Transverse colon (tissue), 4 donors: ENCODE results near the gene MON2. TPM values are rescaled to one million over a fixed set of nuclear protein-coding genes. Genes with fewer than 3 reads are reported as not detected.
"Not testable (repeated sequence)": the region's sequence is repeated elsewhere in the genome, so short reads cannot be mapped to it uniquely, and the experiment has no call there.

ENCODE experiments used
- DNase-seq: peaks from one replicate; pipeline ENCODE4 v3.0.0-alpha.2; 2019
- H3K27ac ChIP-seq, 4 donors: fragments of 200-600 bp; sonication (generic); 2 replicates each; pipeline ENCODE4 v1.5.1; 2016 to 2018; ENCODE audit warnings: inconsistent platforms in 4 of 4
- H3K27me3 ChIP-seq: fragments of 200-600 bp; sonication (generic); 2 replicates; pipeline ENCODE4 v1.5.1; 2017; ENCODE audit warnings: inconsistent platforms
- H3K36me3 ChIP-seq, 4 donors: fragments of 200-600 bp; sonication (generic); 2 replicates each; pipeline ENCODE4 v1.5.1; 2017 to 2019; ENCODE audit warnings: inconsistent platforms in 4 of 4
- H3K4me1 ChIP-seq, 4 donors: fragments of 200-600 bp; sonication (generic); 2 replicates each; pipeline ENCODE4 v1.5.1; 2017 to 2020; ENCODE audit warnings: inconsistent platforms in 4 of 4
- H3K4me3 ChIP-seq, 4 donors: fragments of 200-600 bp; sonication (generic); 1 replicate in 1 of 4; 2 replicates in 3 of 4; pipeline versions ENCODE4 v1.5.1 to v1.6.1; 2017 to 2019; ENCODE audit warnings: inconsistent platforms in 4 of 4
- H3K9me3 ChIP-seq, 2 donors: fragments of 200-600 bp; sonication (generic); 2 replicates each; pipeline ENCODE4 v1.5.1; 2017 to 2019; ENCODE audit warnings: inconsistent platforms in 2 of 2
- EP300 ChIP-seq: sonication (generic); formaldehyde crosslinking; IDR thresholded peaks from one replicate; pipeline ENCODE4 v1.6.1; 2017; ENCODE audit warnings: antibody characterized with exemption, low read depth
- POLR2A ChIP-seq: fragments of 450-650 bp; IDR thresholded peaks from one replicate; pipeline ENCODE4 v1.6.1; 2016; ENCODE audit warnings: antibody characterized with exemption, mild to moderate bottlenecking, moderate library complexity
- POLR2AphosphoS5 ChIP-seq, 3 donors: sonication (generic); formaldehyde crosslinking; IDR thresholded peaks; one replicate each; pipeline ENCODE4 v1.6.1; 2016; ENCODE audit warnings: antibody characterized with exemption in 3 of 3
- WGBS, 2 donors: methylation state at CpG; one replicate each; pipeline ENCODE4 v1.1.5; 2018; ENCODE audit warnings: low coverage in 1 of 2; 5-methylcytosine and 5-hydroxymethylcytosine counted together
- in situ Hi-C, 4 donors: fragments of 200-750 bp; cut with MboI; loops; one replicate each; pipeline versions ENCODE4 v1.15.0 to v1.15.1; 2017; ENCODE audit warnings: low sequenced_read_pairs in 3 of 4, low pct_ligation_motif_present in 1 of 4, low pct_unique_long_range_greater_than_20kb in 1 of 4
- intact Hi-C: fragments of 100-400 bp; cut with DNase I; formaldehyde crosslinking; loops from one replicate; pipeline ENCODE4 v1.15.1; 2023; ENCODE audit warnings: low total_unique reads
- total RNA-seq, 4 donors: library from RNA; depleted of rRNA; stranded (reverse); fragments of >200 nt; gene quantifications; one replicate each; pipeline ENCODE4 v1.1.0, GENCODE V29; 2016
- TF ChIP-seq, protein P1 (sequence below), 5 experiments: fragments of 200-600 bp in 3 of 5; fragments of 450-650 bp in 2 of 5; sonication (generic) in 3 of 5; IDR thresholded peaks; 1 replicate in 2 of 5; 2 replicates in 3 of 5; pipeline ENCODE4 v1.5.1; 2016 to 2017; ENCODE audit warnings: antibody characterized with exemption in 5 of 5, inconsistent platforms in 3 of 5, mild to moderate bottlenecking in 2 of 5, moderate library complexity in 1 of 5

MON2 gene
- total RNA-seq, 4 donors from 2014 or later = 94.6 to 157 (median 129) TPM

DNA sequence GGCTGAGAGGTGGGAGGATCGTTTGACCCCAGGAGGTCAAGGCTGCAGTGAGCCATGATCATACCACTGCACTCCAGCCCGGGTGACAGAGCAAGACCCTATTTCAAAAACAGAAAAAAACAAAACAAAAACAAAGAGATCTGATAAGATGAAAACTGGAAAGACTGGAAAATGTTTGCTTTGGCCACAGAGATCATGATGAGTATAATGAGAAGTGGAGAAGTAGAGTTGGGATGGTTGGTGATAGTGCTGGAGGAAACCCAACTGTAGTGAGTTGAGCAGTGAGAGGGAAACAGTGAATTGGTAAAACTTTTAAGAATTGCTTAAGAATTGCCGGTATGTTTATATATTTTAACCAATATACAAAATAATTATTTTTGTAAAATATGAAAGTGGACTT, 39.2 kb downstream of the MON2 start:
- H3K27me3 ChIP-seq = no peaks in the 10 kb centered on the region
- no peak overlapping the region for H3K4me3 ChIP-seq
- no peak overlapping the region for H3K27ac ChIP-seq
- in situ Hi-C loops = no loop called here
- intact Hi-C loops = no loop called here
- DNase-seq = no peak
- H3K9me3 ChIP-seq = no peaks in the 10 kb centered on the region
- peaks cover 0 to 45% (median 15%) of the 10 kb centered on the region in 4 donors for H3K36me3 ChIP-seq
- 85 to 97% methylated on average over 3 of the region's 3 CpGs for WGBS, 2 donors
- no peaks in the 10 kb centered on the region for H3K4me1 ChIP-seq
- TF ChIP-seq POLR2A = no peak
- TF ChIP-seq POLR2AphosphoS5 (IDR thresholded peaks at IDR 0.05) = no peak
- TF ChIP-seq EP300 = no peak
- TF ChIP-seq, protein P1, sequence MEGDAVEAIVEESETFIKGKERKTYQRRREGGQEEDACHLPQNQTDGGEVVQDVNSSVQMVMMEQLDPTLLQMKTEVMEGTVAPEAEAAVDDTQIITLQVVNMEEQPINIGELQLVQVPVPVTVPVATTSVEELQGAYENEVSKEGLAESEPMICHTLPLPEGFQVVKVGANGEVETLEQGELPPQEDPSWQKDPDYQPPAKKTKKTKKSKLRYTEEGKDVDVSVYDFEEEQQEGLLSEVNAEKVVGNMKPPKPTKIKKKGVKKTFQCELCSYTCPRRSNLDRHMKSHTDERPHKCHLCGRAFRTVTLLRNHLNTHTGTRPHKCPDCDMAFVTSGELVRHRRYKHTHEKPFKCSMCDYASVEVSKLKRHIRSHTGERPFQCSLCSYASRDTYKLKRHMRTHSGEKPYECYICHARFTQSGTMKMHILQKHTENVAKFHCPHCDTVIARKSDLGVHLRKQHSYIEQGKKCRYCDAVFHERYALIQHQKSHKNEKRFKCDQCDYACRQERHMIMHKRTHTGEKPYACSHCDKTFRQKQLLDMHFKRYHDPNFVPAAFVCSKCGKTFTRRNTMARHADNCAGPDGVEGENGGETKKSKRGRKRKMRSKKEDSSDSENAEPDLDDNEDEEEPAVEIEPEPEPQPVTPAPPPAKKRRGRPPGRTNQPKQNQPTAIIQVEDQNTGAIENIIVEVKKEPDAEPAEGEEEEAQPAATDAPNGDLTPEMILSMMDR (IDR thresholded peaks at IDR 0.05) = no peak

DNA sequence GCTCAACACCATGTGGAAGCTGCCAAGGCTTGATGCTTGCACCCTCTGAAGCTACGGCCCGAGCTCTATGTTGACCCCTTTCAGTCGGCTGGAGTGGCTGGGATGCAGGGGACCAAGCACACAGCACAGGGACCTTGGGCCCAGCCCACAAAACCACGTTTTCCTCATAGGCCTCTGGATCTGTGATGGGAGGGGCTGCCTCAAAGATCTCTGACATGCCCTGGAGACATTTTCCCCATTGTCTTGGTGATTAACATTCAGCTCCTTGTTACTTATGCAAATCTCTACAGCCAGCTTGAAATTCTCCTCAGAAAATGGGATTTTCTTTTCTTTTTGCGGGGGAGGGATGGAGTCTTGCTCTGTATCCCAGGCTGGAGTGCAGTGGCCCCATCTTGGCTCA, 46.3 kb downstream of the MON2 start:
- Histone ChIP-seq H3K4me3 (no peak overlapping the region), H3K27ac (no peak overlapping the region), H3K4me1 (no peaks in the 10 kb centered on the region), H3K9me3 (no peaks in the 10 kb centered on the region), H3K36me3 (peaks cover 0 to 43% (median 10%) of the 10 kb centered on the region in 4 donors), H3K27me3 (no peaks in the 10 kb centered on the region)
- in situ Hi-C loops (no loop called here), intact Hi-C loops (no loop called here)
- no peak for DNase-seq
- TF ChIP-seq POLR2AphosphoS5 (IDR thresholded peaks at IDR 0.05) = no peak
- no peak for TF ChIP-seq EP300
- TF ChIP-seq POLR2A = no peak
- TF ChIP-seq, protein P1 (IDR thresholded peaks at IDR 0.05) = no peak
- 95 to 100% methylated on average over 2 to 5 of the region's 5 CpGs for WGBS, 2 donors

DNA sequence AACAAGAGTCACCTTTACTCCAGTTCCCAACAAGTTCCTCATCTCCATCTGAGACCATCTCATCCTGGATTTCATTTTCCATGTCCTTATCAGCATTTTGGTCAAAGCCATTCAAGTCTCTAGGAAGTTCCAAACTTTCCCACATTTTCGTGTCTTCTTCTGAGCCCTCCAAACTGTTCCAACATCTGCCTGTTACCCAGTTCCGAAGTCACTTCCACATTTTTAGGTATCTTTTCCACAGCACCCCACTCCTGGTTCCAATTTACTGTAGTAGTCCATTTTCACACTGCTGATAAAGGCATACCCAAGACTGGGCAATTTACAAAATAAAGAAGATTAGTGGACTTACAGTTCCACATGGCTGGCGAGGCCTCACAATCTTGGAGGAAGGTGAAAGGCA, 47.5 kb downstream of the MON2 start:
- in situ Hi-C loops, H3K4me1 ChIP-seq, intact Hi-C loops, H3K9me3 ChIP-seq, H3K4me3 ChIP-seq, H3K27ac ChIP-seq, H3K27me3 ChIP-seq, DNase-seq: not testable (repeated sequence)
- peaks cover 0 to 31% (median 5%) of the 10 kb centered on the region in 4 donors for H3K36me3 ChIP-seq
- 96 to 98% methylated on average over 2 to 3 of the region's 3 CpGs for WGBS, 2 donors

DNA sequence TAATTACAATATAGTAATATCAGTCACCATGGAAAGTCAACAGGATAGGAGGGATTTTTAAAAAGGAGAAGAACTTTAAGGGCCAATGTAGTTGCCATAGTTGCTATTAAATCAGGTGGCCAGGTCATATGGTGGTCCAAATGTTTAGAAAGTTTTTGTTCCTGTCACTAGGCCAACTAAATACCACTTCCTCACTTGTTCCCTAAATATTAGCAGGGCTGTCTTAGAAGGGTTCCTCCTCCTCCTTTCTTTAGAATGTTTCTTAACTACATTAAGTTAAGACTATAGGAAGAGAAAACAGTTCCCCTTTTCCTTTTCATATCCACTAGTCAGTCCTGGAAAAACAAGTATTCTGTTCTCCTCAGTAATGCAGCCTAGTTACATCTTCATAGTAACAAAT, 50.3 kb downstream of the MON2 start:
- Histone ChIP-seq H3K27me3 (no peaks in the 10 kb centered on the region), H3K36me3 (peaks cover 0 to 5% (median 0%) of the 10 kb centered on the region in 4 donors), H3K27ac (no peak overlapping the region), H3K4me3 (no peak overlapping the region), H3K9me3 (no peaks in the 10 kb centered on the region), H3K4me1 (no peaks in the 10 kb centered on the region)
- DNase-seq = no peak
- in situ Hi-C loops = no loop called here
- TF ChIP-seq POLR2AphosphoS5 (IDR thresholded peaks at IDR 0.05) (no peak), EP300 (no peak), POLR2A (no peak)
- TF ChIP-seq, protein P1 (IDR thresholded peaks at IDR 0.05) = no peak
- intact Hi-C loops = no loop called here

DNA sequence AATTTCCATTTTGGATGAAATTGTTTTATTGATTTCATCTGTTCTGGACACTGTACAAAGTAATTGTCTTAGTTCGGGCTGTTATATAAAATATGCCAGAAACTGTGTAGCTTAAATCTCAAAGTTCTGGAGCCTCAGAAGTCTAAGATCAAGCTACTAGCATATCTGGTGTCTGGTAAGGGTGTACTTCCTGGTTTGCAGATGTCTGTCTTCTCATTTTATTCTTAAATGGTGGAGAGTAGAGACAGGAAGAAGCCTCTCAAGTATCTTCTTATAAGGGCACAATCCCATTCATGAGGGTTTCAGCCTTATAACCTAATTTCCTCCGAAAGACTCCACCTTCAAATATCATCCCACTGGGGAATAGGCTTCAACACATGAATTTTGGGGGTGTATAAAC, 51.3 kb downstream of the MON2 start:
- intact Hi-C loops = no loop called here
- Histone ChIP-seq H3K9me3 (no peaks in the 10 kb centered on the region), H3K4me3 (no peak overlapping the region), H3K27ac (no peak overlapping the region), H3K27me3 (no peaks in the 10 kb centered on the region), H3K4me1 (no peaks in the 10 kb centered on the region), H3K36me3 (peaks cover 0 to 5% (median 0%) of the 10 kb centered on the region in 4 donors)
- in situ Hi-C loops = no loop called here
- 80 to 96% methylated on average over 1 to 2 of the region's 2 CpGs for WGBS, 2 donors
- DNase-seq = no peak
- TF ChIP-seq, protein P1 (IDR thresholded peaks at IDR 0.05) = no peak
- TF ChIP-seq POLR2A (no peak), EP300 (no peak), POLR2AphosphoS5 (IDR thresholded peaks at IDR 0.05) (no peak)
